NOMO-1 treated with DMSO at 0.1 percent for 48 hours (cell line): Measurements from ENCODE around the gene RPTOR.

Experiments used
- DNase-seq: peaks from one replicate; lab custom pipeline; 2025; ENCODE audit not compliant: unreplicated experiment; lab: John Stamatoyannopoulos, UW

RPTOR gene

DNA sequence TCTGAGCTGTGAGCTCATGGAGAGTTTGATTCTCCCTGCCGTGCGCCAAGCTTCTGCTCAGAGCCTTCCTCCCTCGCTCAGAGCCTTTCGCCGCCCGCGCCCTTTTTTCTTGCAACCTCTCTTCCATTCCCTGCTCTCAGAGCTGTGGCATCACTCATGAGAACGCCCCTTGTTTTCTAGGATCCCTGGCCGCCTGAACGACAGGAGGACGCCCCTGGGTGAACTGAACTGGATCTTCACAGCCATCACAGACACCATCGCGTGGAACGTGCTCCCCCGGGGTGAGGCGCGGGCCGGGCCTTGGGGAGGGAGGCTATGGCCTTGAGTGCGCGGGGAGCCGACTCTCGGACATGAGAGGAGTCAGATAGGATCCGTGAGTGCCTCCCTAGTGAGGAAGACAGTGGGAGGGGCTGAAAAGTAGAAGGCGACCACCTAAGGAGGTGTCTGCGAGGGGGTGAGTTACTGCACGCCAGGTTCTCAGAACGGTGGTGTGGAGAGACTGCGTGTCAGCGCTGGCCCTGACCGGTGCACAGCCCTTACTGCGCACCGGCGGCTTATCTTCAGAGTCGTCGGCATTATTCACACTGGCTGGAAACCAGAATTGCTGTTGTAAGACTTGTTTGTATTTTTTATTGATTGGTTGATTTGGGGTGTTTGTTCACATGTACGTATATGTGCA, 277.5 kb downstream of the RPTOR start:
- DNase-seq: no peak

DNA sequence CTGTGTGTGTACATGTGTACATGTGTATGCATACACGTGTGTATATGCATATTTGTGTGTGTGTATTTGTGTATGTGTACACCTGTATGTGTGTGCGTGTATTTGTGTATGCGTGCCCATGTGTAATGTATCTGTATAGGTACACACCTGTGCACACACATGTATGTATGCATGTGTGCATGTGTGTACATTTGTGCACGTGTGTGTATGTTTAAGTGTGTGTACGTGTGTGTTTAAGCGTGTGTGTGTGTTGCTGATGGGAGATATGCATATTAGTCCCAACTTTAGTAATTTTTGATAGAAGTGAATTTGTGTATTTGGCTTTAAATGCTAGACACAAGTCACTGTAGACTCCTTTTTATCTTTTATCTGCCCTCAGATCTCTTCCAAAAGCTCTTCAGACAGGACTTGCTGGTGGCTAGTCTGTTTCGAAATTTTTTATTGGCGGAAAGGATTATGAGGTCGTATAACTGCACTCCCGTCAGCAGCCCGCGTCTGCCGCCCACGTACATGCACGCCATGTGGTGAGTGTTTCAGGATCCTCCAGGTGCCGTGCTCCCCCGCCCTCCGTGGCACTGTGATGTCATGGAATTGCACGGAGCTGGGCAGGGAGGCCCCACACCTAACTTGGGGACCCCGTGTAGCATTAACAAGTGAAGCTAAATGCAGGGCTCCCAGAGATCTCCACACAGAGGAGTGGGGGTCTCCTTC, 278.2 kb downstream of the RPTOR start:
- DNase-seq: peak; percentile 4

DNA sequence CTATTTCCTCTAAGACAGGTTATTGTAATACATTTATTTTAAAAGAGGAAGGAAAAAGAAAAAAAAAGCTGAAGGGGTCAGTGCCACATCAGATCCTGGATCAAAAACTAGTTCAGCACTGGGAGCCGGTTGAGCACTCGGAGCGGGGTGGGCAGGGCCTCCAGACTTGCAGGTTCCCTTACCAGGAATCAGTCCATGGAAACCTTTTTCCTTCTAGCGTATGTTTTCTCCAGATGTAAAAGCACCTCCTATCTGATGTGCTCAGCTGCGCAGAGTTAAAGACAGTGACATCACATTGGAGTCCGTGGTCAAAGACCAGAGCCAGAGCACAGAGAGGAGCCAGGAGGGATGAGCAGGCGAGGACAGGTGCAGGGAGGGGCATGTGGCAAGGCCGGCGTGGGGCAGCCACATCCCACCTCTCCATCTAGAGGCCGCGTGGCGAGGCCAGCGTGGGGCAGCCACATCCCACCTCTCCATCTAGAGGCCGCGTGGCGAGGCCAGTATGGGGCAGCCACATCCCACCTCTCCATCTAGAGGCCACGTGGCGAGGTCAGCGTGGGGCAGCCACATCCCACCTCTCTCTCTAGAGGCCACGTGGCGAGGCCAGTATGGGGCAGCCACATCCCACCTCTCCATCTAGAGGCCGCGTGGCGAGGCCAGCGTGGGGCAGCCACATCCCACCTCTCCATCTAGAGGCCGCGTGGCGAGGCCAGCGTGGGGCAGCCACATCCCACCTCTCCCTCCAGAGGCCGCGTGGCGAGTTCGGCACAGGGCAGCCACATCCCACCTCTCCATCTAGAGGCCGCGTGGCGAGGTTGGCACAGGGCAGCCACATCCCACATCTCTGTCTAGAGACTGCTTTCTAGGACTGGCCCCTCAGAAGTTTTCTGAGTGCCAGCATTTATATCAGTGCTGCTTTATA, 280.2 kb downstream of the RPTOR start:
- DNase-seq: no peak

DNA sequence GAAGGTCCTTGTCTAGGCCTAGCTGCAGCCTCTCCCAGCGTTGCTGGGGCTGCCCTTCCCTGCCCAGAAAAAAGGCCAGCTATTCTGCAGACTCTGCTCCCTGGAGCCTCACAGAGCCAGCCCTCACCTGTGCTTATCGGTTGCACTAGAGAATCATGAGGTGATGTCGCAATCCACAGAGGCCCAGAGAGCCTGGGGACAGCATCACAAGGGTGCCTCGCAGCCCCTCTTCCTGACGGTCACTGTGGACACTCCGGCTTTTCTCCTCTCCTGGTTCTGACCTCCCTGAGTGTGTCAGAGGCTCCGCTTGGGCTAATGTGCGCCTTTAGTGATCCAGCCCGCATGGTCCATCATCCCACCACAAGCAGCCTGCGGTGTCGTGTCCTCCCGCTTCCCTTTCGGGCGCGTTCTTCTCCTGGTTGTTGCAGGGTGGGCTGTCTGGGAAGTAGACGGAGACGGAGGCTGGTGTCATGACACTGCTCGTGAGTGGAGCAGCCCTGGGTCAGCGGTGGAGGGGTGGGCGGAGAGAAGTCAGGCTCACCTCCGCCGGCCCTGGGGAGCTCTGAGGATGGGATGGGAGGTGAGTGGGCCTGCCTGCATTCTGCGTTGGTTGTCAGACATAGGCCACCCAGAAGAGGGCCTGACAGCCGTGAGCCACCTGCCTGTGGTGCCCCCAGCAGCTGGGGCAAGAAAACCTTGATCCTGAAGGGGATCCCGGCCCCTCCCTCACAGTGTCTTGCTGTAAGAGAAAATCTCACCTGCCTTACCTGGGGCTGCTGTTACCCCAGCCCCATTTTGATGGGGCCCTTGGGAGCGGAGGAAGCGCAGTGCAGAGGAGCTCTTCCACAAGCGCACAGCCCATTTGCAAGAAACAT, 281.1 kb downstream of the RPTOR start:
- no peak for DNase-seq

DNA sequence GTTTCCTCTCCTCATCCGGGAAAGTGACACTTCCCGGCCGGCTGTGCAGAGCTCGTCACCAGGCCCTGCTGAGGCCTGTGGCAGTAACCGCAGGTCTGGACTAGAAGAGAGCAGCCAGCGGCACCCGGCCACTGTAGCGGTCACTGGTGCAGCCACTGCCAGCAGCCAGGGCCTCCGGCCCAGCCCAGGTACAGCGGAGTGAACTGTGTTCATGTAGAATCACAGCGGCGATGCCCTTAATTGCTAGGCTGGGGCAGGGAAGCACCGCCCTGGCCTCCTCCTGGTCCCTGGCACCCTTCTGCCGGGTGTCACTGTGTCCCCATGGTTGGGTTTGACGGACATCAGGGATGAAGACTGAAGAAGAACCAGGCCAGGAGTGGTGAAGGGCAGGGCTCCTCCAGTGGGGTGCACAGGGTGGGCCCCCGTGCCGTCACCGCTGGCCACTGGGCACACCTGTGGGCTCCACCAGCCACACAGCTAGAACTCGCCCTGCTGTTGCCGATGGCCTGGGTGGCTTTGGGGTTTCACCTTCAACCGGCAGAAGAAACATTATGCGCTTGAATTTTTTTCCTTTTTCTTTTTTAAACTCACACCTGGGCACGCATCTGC, 281.8 kb downstream of the RPTOR start:
- no peak for DNase-seq

DNA sequence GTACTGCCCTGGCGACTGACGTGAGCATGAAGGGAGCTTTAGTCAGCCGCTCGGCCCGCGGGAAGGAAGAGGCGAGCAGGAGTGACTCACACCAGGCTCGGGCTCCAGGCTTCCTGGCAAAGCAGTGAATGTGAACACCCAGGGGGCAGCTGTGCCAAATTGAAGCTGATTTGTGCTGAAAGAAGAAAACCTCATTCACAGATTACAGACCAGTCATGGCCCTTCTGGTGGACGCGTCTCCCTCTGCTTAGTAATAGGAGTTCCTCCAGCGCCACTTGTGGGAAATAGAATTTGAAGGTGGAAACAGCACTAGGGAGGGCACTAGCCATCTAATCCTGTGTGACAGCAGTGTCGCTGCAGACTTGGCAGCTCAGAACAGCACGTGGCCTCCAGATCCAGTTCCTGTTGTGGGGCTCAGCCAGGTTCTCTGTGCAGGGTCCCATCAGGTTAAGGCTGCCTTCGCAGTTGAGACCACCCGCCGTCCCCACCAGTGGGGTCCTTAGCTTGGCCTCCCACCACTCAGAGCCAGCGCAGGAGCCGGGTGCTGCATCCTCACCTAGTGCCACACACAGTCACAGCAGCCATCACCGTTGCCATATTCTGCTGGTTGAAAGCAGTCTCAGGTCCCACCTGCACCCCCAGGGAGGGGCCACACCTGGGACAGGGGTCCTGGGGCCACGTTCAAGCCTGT, 282.5 kb downstream of the RPTOR start:
- DNase-seq: no peak

DNA sequence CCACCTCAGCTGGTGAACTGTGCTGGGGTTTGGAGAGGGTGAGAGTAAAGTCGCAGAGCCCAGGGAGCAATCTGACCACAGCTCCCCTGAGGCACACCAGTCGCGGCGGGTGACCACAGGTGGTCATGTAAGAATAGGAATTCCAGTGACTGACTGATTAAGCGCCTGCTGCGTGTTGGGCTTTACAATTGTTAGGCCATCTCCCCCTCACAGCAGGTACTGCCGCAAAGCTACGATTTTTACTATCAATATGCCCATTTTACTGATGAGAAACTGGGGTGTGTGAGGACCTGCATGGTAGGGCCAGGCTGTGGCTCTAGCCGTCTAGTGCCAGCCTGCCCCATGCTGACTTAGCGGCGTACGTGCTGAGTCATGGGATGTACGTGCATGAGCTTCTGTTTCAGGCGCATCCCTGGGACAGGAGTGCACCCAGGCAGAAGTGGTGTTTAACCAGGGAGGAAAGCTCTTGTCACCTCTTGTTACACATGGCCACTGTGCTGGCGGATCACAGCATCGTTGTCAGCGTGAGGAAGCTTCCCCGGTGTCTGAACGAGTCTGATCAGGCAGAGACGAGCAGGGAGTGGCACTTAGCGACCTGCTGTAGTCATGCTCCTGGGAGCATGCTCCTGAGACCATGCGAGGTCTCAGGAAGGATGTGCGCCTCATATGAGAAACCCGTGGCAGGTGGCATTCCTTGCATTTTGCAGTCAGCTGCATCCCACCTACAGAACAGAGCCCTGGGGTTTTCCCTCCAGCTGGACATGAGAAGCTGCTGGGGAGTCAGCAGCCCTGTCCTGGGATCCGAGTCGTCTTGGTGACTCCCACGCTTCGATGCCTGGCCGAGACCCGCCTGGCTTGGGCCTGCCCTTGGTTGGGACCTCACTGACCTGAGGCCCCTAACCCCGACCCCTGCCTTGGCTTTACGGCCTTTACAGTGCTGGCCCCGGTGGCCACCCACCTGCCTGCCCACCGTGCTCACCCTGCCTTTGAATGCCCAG, 283.3 kb downstream of the RPTOR start:
- no peak for DNase-seq

DNA sequence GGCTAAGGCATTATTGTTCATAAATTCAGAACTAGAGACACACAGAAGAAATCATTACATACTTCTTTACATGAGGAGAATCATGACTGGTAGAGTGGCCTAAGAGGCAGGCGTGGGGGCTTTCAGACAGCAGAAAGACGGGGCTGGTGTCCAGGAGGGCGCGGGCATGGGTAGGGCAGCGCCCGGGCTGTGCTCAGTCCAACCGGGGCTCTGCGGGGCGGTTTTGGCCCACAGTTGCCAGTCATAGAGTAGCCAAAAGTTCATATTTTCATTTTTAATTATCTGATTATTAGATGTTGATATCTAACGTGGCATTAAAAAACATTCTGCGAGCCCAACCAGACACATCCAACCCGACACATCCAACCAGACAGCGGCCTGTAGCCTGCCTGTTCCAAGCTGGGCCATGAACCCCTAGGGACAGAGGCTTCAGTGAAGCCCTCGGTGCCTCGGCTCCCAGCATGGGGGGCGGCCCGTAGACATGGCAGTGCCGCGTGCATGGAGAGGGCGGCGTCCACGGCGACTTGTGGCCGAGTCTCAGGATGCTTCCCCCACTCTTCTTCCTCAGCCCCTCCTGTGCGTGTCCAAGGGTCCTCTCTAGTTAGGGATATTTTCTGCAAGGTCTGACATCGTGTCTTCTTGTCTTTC, 284.7 kb downstream of the RPTOR start:
- DNase-seq: no peak

DNA sequence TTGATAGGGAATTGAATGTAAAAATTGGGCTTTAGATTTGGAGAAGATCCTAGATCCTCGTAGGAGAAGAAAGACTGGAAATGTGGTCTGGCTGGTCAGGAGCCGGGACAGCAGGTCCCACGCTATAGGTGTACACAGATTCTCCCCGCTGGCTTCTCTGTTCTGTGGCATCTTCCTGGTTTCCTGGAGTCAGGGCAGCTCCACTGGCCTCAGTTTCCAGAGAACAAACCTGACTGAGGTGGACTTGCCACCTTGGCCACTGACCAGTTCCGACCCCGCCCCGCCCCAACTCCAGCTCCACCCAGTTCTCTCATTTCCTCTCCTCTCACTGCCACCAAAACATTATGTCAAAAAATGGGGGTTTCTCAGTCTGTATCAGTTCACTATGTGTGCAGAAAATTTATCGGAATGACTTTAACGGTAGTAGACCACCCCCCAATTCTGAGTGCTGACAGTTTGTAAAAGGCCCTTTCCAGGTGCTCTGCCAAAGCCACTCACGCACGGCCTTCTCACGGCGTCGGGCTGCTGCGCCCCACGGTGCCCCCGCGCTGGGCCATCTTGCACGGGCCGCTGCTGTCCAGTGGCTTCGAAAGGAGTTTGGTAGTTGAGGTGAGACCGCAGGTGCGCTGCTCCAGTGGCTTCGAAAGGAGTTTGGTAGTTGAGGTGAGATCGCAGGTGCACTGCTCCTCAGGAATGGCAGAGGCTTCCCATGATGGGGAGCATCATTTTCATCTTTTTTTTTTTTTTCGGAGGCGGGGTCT, 285.6 kb downstream of the RPTOR start:
- no peak for DNase-seq

DNA sequence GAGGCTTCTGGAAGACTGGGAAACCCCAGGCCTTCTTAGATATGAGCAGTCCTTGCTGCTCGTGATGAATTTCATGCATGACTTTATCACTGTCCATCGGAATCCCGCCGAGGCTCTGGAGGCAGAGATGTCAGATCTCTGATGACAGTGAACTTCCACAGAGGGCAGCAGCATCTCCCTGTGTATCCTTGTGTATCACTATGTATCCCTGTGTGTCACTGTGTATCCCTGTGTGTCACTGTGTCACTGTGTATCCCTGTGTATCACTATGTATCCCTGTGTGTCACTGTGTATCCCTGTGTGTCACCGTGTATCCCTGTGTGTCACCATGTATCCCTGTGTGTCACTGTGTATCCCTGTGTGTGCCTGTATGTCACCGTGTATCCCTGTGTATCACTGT, 286.9 kb downstream of the RPTOR start:
- no peak for DNase-seq

DNA sequence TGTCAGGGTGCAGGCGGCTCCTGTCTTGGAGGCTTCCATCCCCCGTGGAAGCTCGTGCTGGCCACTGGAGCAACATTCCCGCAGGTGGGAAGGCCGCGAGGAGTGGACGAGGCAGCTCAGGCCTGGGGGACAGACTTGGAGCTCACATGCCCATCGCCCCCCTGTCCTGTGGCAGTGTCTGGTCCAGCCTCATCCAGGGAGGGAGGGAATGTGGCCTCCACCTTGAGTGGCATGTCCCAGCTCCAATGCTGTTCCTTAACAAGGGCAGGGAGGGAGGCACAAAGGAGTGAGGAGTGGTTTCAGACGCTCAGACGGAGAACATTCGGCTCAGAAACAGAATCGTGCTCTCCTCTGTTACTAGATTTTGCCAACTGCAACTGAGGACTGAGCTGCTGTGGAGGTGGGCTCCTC, 287.6 kb downstream of the RPTOR start:
- no peak for DNase-seq

DNA sequence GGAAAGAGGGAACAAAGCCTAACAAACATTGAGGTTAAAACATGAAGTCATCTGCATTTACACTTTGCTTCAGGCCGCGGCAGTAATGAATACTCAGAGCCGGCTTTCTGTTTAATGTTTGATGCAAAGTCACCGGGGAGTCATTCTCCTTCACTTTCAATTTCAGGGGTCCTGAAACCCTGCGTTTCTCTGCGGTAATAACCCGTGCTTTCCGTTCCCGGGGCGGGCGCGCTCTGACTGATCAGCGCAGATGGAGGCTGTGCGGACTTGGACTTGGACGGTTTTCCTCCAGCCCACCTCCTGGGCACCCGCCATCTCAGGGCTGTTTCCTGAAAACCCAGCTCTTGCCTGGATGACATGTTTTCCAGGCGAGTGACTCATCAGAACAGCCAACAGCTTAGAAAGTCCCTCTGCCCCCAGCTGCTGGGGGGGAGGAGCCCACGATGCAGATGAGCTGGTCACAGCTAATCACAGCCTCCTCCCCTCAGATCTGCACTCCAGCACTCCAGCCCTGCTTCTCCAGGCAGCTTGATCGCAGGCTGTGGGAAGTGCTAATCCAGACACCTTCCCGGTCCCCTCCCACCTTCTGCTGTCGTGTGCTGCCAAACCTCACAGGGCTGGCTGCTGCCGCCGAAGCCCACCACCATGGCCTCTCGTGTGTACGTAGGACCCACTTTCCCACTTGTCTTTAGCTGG, 288.4 kb downstream of the RPTOR start:
- DNase-seq: peak; percentile 66

DNA sequence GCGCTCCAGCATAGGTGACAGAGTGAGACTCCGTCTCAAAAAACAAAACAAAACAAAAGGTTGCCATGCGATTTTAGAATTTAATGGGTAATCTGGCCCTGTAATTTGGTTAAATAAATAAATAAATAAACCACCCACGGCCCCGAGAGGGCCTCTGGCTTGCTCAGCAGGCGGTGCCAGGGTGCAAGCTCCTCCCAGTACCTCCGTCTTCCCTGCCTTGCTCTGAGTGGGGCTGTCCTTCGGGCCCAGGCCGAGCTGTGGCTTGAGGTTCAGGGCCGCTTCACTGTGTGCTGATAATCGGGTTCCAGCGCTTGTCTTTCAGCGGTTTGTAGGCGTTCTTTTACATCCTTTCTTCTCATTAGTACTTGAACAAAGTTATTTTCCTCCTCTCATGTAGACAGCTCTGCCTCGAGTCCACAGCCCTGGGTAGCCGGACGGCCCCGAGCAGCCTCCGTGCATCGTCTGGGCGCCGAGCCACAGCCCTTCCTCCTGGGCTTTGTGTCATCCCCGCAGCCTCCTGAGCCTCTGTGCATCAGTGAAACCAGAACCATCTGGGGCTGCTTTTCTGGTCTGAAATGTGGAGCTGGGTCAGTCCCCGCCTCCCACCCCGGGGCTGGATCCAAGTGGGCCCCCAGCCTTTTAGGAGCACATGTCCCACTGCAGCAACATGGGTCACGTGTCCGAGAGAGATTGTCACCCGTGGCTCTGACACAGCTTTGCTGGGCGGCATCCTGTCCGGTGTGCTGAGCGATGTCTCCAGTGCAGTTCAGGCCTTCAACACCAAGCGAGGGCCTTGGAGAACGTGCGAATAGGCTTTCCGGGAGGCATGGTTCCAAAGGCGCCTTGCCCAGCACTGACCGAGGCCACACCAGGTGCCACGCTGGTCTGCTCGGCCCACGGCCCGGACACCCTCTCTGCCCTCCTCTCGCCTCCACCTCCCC, 289.6 kb downstream of the RPTOR start:
- DNase-seq: no peak

DNA sequence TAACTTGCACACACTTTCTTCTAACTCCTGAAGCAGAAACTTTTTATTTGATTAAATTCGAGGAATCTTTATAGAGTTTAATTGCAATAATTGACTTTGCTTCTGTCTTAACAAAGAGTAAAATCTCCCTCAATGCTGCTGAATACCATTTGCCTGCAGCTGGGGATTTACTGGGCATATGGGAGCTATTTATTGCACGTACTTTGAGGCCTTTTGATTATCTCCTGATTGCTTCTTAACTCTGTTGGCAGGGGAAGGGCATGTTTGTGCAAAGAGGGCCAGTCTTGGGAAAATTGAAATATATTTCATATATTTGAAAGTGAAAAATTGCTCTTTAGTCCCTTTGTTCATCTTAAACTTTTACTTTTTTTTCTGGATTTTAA, 290.2 kb downstream of the RPTOR start:
- no peak for DNase-seq

DNA sequence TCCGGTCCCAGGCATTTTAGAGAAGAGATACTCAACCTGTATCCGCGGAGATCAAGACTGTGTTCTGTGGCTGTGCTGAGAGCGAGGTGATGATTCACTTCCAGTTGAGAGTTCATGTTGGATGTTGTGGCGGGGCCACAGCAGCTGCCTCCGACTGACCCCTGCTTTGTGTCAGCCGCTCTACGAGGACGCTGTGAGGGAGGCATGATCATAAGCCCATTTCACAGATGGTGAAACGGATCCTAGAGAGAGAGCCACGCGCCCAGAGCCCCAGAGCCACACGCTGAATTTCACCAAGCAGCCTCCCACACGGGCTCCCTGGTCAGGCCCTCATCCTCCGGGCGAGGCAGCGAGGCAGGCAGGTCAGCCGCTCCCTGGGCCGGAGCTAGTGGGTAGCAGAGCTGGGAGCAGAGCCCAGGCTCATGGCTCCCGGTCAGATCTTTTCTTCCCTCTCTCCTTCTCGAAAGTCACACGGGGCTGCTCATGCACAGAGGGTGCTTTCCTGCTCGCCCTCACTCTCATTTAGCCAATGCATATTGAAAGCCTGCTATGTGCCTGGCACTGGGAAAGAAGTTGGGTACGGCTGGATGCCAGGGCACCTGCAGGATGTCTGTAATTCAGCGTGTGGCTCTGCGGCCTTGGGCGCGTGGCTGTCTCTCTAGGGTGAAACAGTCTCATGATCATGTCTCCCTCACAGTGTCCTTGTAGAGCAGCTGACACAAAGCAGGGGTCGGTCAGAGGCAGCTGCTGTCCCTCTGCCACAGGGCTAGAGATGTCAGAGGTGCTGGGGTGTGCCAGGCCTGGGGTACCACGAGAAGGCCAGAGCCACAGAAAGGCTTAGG, 291.4 kb downstream of the RPTOR start:
- no peak for DNase-seq
